Keratinocyte (primary cell): Measurements from ENCODE around the gene ELAVL2. TPM values are rescaled to one million over a fixed set of nuclear protein-coding genes. Genes with fewer than 3 reads are reported as not detected.

Experiments
- DNase-seq: peaks from one replicate; pipeline ENCODE4 v3.0.0-alpha.2; 2011; ENCODE audit warnings: low read depth, missing footprints, low spot score
- FAIRE-seq: peaks from 2 replicates; lab custom pipeline; 2011; peaks lifted over from hg19 to GRCh38; lab: Jason Lieb, UNC
- H2AFZ ChIP-seq: 2 replicates; pipeline ENCODE4 v1.6.0; 2012; ENCODE audit warnings: low read length, control low read depth, inconsistent platforms; ENCODE audit not compliant: control insufficient read depth
- H3K27ac ChIP-seq: 2 replicates; pipeline ENCODE4 v1.5.1; 2011; ENCODE audit warnings: low read length; ENCODE audit not compliant: control insufficient read depth, insufficient read depth
- H3K27me3 ChIP-seq: 3 replicates; pipeline ENCODE4 v1.6.0; 2011; ENCODE audit warnings: low read length; ENCODE audit not compliant: control insufficient read depth, insufficient read depth; ENCODE audit errors: extremely low read depth
- H3K36me3 ChIP-seq, 2 experiments: 2 replicates in 1 of 2; 3 replicates in 1 of 2; pipeline ENCODE4 v1.5.1; 2011; ENCODE audit warnings: low read length in 2 of 2, mild to moderate bottlenecking in 1 of 2; ENCODE audit not compliant: control insufficient read depth in 2 of 2, insufficient read depth in 2 of 2; ENCODE audit errors: extremely low read depth in 1 of 2
- H3K4me1 ChIP-seq: 3 replicates; pipeline ENCODE4 v1.5.1; 2011; ENCODE audit warnings: low read length; ENCODE audit not compliant: control insufficient read depth, insufficient read depth; ENCODE audit errors: extremely low read depth
- H3K4me2 ChIP-seq: 3 replicates; pipeline ENCODE4 v1.6.0; 2011; ENCODE audit warnings: low read depth, low read length; ENCODE audit not compliant: control insufficient read depth, insufficient read depth; ENCODE audit errors: extremely low read depth
- H3K4me3 ChIP-seq, 3 experiments: fragments of 200-600 bp in 1 of 3; sonication (generic) in 1 of 3; 2 replicates in 2 of 3; 3 replicates in 1 of 3; pipeline ENCODE4 v1.5.1; 2011 to 2016; ENCODE audit warnings: low read length in 3 of 3, mild to moderate bottlenecking in 3 of 3, control low read depth in 2 of 3, inconsistent platforms in 1 of 3, low read depth in 1 of 3, mixed read lengths in 1 of 3, mixed run types in 1 of 3, moderate library complexity in 1 of 3; ENCODE audit not compliant: control insufficient read depth in 2 of 3, insufficient read depth in 2 of 3; ENCODE audit errors: extremely low read depth in 1 of 3
- H3K79me2 ChIP-seq: 2 replicates; pipeline ENCODE4 v1.6.0; 2012; ENCODE audit warnings: low read length; ENCODE audit not compliant: control insufficient read depth, insufficient read depth
- H3K9ac ChIP-seq: 3 replicates; pipeline ENCODE4 v1.6.0; 2011; ENCODE audit warnings: low read length; ENCODE audit not compliant: control insufficient read depth, insufficient read depth; ENCODE audit errors: extremely low read depth
- H3K9me1 ChIP-seq: 3 replicates; pipeline ENCODE4 v1.6.0; 2011; ENCODE audit warnings: low read length; ENCODE audit not compliant: control insufficient read depth, insufficient read depth; ENCODE audit errors: extremely low read depth
- H3K9me3 ChIP-seq: 2 replicates; pipeline ENCODE4 v1.5.1; 2012; ENCODE audit warnings: low read depth, low read length; ENCODE audit not compliant: control insufficient read depth
- H4K20me1 ChIP-seq: 3 replicates; pipeline ENCODE4 v1.6.0; 2011; ENCODE audit warnings: low read length; ENCODE audit not compliant: control insufficient read depth, insufficient read depth; ENCODE audit errors: extremely low read depth
- CTCF ChIP-seq, 3 experiments: IDR thresholded peaks in 1 of 3; conservative IDR thresholded peaks in 1 of 3; optimal IDR thresholded peaks in 1 of 3; 2 replicates in 2 of 3; 3 replicates in 1 of 3; pipeline versions ENCODE3 to v1.5.1; 2011; ENCODE audit warnings: low read length in 3 of 3, mild to moderate bottlenecking in 3 of 3, moderate library complexity in 2 of 3, control low read depth in 1 of 3, inconsistent platforms in 1 of 3; ENCODE audit not compliant: insufficient read depth in 2 of 3; ENCODE audit errors: extremely low read depth in 1 of 3
- EZH2 ChIP-seq: IDR thresholded peaks from one replicate; pipeline ENCODE4 v1.6.1; 2012; ENCODE audit warnings: inconsistent platforms, mild to moderate bottlenecking, low read length, moderate library complexity
- dilution Hi-C: fragments of 300-500 bp; cut with MboI; formaldehyde crosslinking; loops from one replicate; pipeline ENCODE4 v1.7.0; 2020; ENCODE audit warnings: low sequenced_read_pairs; ENCODE audit not compliant: extremely low pct_ligation_motif_present
- polyA plus RNA-seq, 5 experiments: library from polyadenylated mRNA; depleted of rRNA in 3 of 5; stranded (reverse) in 3 of 5; stranded (forward) in 1 of 5; unstranded in 1 of 5; fragments of >200 nt; gene quantifications; 1 replicate in 1 of 5; 2 replicates in 3 of 5; 3 replicates in 1 of 5; pipeline versions ENCODE4 v1.2.1 to v1.2.3, GENCODE V29; 2011 to 2012; ENCODE audit warnings: missing spikeins in 2 of 5, low read depth in 1 of 5, low replicate concordance in 1 of 5

The ELAVL2 gene
- polyA plus RNA-seq, 1 donor (not counting 4 experiments of a cell fraction or from before 2014, with no cell fraction given), result 4.3 TPM

- Histone ChIP-seq H3K27ac (no peak overlapping the region), H4K20me1 (no peaks in the 10 kb centered on the region), H3K36me3 (no peaks in the 10 kb centered on the region), H3K9me3 (no peaks in the 10 kb centered on the region), H3K9me1 (no peaks in the 10 kb centered on the region), H3K4me2 (no peak overlapping the region), H3K4me1 (peaks cover 4% of the 10 kb centered on the region), H3K4me3 (no peak overlapping the region), H3K9ac (no peak overlapping the region), H3K79me2 (no peaks in the 10 kb centered on the region), H3K27me3 (no peaks in the 10 kb centered on the region), H2AFZ (no peak overlapping the region)
- no peak for DNase-seq
- no peak for FAIRE-seq
- TF ChIP-seq EZH2 (no peak), CTCF (optimal IDR thresholded peaks at IDR 0.05 in 1 of 3, IDR thresholded peaks at IDR 0.05 in 1 of 3, conservative IDR thresholded peaks at IDR 0.05 in 1 of 3; ENCODE audit: extremely low read depth in 1 of 3, insufficient read depth in 2 of 3, low read length in 3 of 3) (no peak)
- dilution Hi-C loops, result no loop called here
These were observed 95.7 kb downstream of the ELAVL2 start for GRCh38 chr9:23730364-23730763.

- Histone ChIP-seq H3K9me1 (no peaks in the 10 kb centered on the region), H3K4me2 (no peak overlapping the region), H2AFZ (no peak overlapping the region), H4K20me1 (no peaks in the 10 kb centered on the region), H3K9me3 (no peaks in the 10 kb centered on the region), H3K9ac (no peak overlapping the region), H3K4me3 (no peak overlapping the region), H3K27me3 (no peaks in the 10 kb centered on the region), H3K36me3 (no peaks in the 10 kb centered on the region), H3K27ac (no peak overlapping the region), H3K79me2 (no peaks in the 10 kb centered on the region), H3K4me1 (peaks cover 2% of the 10 kb centered on the region)
- dilution Hi-C loops, result no loop called here
- TF ChIP-seq CTCF (optimal IDR thresholded peaks at IDR 0.05 in 1 of 3, IDR thresholded peaks at IDR 0.05 in 1 of 3, conservative IDR thresholded peaks at IDR 0.05 in 1 of 3; ENCODE audit: extremely low read depth in 1 of 3, insufficient read depth in 2 of 3, low read length in 3 of 3) (no peak), EZH2 (no peak)
- DNase-seq (no peak), FAIRE-seq (no peak)
These were observed 97.3 kb downstream of the ELAVL2 start for GRCh38 chr9:23728736-23729135.
